Fibroblast of villous mesenchyme (primary cell): ENCODE results near the gene ANO3. TPM values are rescaled to one million over a fixed set of nuclear protein-coding genes. Genes with fewer than 3 reads are reported as not detected.
A peak's percentile ranks its signal among the peaks of the same experiment; 100 is the strongest.

Experiments
- DNase-seq: peaks from one replicate; pipeline ENCODE4 v3.0.0-alpha.2; 2010; ENCODE audit warnings: low read depth
- H3K4me3 ChIP-seq: 2 replicates; pipeline ENCODE4 v1.5.1; 2011; ENCODE audit warnings: low read depth, mild to moderate bottlenecking, low read length
- CTCF ChIP-seq: IDR thresholded peaks from 2 replicates; pipeline ENCODE4 v1.5.1; 2012; ENCODE audit warnings: low read depth, mild to moderate bottlenecking, low read length; ENCODE audit not compliant: insufficient read depth
- total RNA-seq: library from RNA; depleted of rRNA; stranded (reverse); fragments of >200 nt; gene quantifications from 2 replicates; pipeline ENCODE4 v1.2.3, GENCODE V29; 2012

The ANO3 gene
- total RNA-seq, 1 donor, result under 0.01 TPM

GRCh38 chr11:26597899-26598298 is 266.0 kb downstream of the ANO3 start:
- H3K4me3 ChIP-seq, result no peak overlapping the region
- no peak for TF ChIP-seq CTCF
- no peak for DNase-seq

GRCh38 chr11:26599425-26599824 is 267.5 kb downstream of the ANO3 start:
- H3K4me3 ChIP-seq, result no peak overlapping the region
- TF ChIP-seq CTCF, result no peak
- DNase-seq, result peak; percentile 10

- no peak for DNase-seq
- TF ChIP-seq CTCF, result no peak
- no peak overlapping the region for H3K4me3 ChIP-seq
Observed at GRCh38 chr11:26599876-26600434, 268.0 kb downstream of the ANO3 start.

- no peak overlapping the region for H3K4me3 ChIP-seq
- no peak for TF ChIP-seq CTCF
- DNase-seq, result no peak
Observed at GRCh38 chr11:26607725-26608506, 276.0 kb downstream of the ANO3 start.

- DNase-seq, result no peak
- no peak for TF ChIP-seq CTCF
- no peak overlapping the region for H3K4me3 ChIP-seq
Observed at GRCh38 chr11:26608507-26609146, 276.7 kb downstream of the ANO3 start.

GRCh38 chr11:26613759-26614158 is 281.8 kb downstream of the ANO3 start:
- no peak for TF ChIP-seq CTCF
- DNase-seq, result no peak
- no peak overlapping the region for H3K4me3 ChIP-seq

GRCh38 chr11:26618441-26618840 is 286.5 kb downstream of the ANO3 start:
- DNase-seq, result no peak
- no peak overlapping the region for H3K4me3 ChIP-seq
- TF ChIP-seq CTCF, result no peak
